ENCODE data around the gene OTOL1. TPM values are rescaled to one million over a fixed set of nuclear protein-coding genes. Genes with fewer than 3 reads are reported as not detected.

OTOL1 gene
- polyA plus RNA-seq, 3 donors: not detected

- Mint-ChIP-seq H3K9me3 (peaks cover 0 to 5% (median 2%) of the 10 kb centered on the region in 7 donors), H3K27ac (no peak overlapping the region), H3K4me3 (no peak overlapping the region), H3K36me3 (no peaks in the 10 kb centered on the region), H3K27me3 (ENCODE audit: low read depth in 3 of 3) (peaks cover 0 to 1% (median 0%) of the 10 kb centered on the region in 3 donors), H3K4me1 (no peaks in the 10 kb centered on the region)
- H3K79me2 ChIP-seq (ENCODE audit: insufficient read depth, low read length): no peaks in the 10 kb centered on the region
- H3K4me2 ChIP-seq (replicated peaks; ENCODE audit: extremely low read depth, low read length, poor library complexity, severe bottlenecking): no peak overlapping the region
- no peak overlapping the region for H3K27ac ChIP-seq (ENCODE audit: low read depth in 1 of 2, low read length in 2 of 2)
- no peak overlapping the region for H3K4me3 ChIP-seq (replicated peaks in 1 of 3; ENCODE audit: low read depth in 2 of 3, low read length in 3 of 3)
- H3K4me1 ChIP-seq (ENCODE audit: control insufficient read depth in 1 of 2, insufficient read depth in 2 of 2, low read length in 2 of 2): no peaks in the 10 kb centered on the region
- no peak for DNase-seq
- no peaks in the 10 kb centered on the region for H4K20me1 ChIP-seq (ENCODE audit: insufficient read depth, low read length)
- H3K36me3 ChIP-seq (replicated peaks in 1 of 2; ENCODE audit: control insufficient read depth in 1 of 2, insufficient read depth in 2 of 2, low read length in 2 of 2): no peaks in the 10 kb centered on the region
- H3K9ac ChIP-seq (ENCODE audit: insufficient read depth, low read length, poor library complexity, severe bottlenecking): no peak overlapping the region
- H2AFZ ChIP-seq (ENCODE audit: insufficient read depth, low read depth, low read length, poor library complexity, severe bottlenecking): no peak overlapping the region
- H3K9me3 ChIP-seq (replicated peaks in 1 of 2; ENCODE audit: control insufficient read depth in 1 of 2, insufficient read depth in 1 of 2, low read length in 2 of 2): no peaks in the 10 kb centered on the region
- no peak for TF ChIP-seq CTCF (IDR thresholded peaks at IDR 0.05)
- intact Hi-C loops (cut with micrococcal nuclease): no loop called here
- H3K27me3 ChIP-seq (ENCODE audit: control insufficient read depth in 2 of 2, insufficient read depth in 2 of 2, low read length in 2 of 2): no peaks in the 10 kb centered on the region
- no CpG with 5 or more reads among the region's 2 CpGs for WGBS (ENCODE audit: insufficient coverage)
These were observed 40.6 kb upstream of the OTOL1 start for GRCh38 chr3:161455962-161456361.

- Histone ChIP-seq H3K27ac (ENCODE audit: low read depth in 1 of 2, low read length in 2 of 2) (no peak overlapping the region), H3K4me1 (ENCODE audit: control insufficient read depth in 1 of 2, insufficient read depth in 2 of 2, low read length in 2 of 2) (no peaks in the 10 kb centered on the region), H3K4me2 (replicated peaks; ENCODE audit: extremely low read depth, low read length, poor library complexity, severe bottlenecking) (no peak overlapping the region), H3K36me3 (replicated peaks in 1 of 2; ENCODE audit: control insufficient read depth in 1 of 2, insufficient read depth in 2 of 2, low read length in 2 of 2) (no peaks in the 10 kb centered on the region), H2AFZ (ENCODE audit: insufficient read depth, low read depth, low read length, poor library complexity, severe bottlenecking) (no peak overlapping the region), H3K9ac (ENCODE audit: insufficient read depth, low read length, poor library complexity, severe bottlenecking) (no peak overlapping the region), H3K4me3 (replicated peaks in 1 of 3; ENCODE audit: low read depth in 2 of 3, low read length in 3 of 3) (no peak overlapping the region), H3K79me2 (ENCODE audit: insufficient read depth, low read length) (no peaks in the 10 kb centered on the region), H3K27me3 (ENCODE audit: control insufficient read depth in 2 of 2, insufficient read depth in 2 of 2, low read length in 2 of 2) (no peaks in the 10 kb centered on the region), H4K20me1 (ENCODE audit: insufficient read depth, low read length) (no peaks in the 10 kb centered on the region), H3K9me3 (replicated peaks in 1 of 2; ENCODE audit: control insufficient read depth in 1 of 2, insufficient read depth in 1 of 2, low read length in 2 of 2) (peaks cover 0 to 8% of the 10 kb centered on the region in 2 donors)
- intact Hi-C loops (cut with micrococcal nuclease): no loop called here
- no peak for TF ChIP-seq CTCF (IDR thresholded peaks at IDR 0.05)
- H3K27me3 Mint-ChIP-seq (ENCODE audit: low read depth in 3 of 3): peaks cover 0 to 1% (median 0%) of the 10 kb centered on the region in 3 donors
- H3K27ac Mint-ChIP-seq: no peak overlapping the region
- H3K36me3 Mint-ChIP-seq: no peaks in the 10 kb centered on the region
- DNase-seq: no peak
- H3K4me3 Mint-ChIP-seq: no peak overlapping the region
- no peaks in the 10 kb centered on the region for H3K4me1 Mint-ChIP-seq
- peaks cover 11 to 19% (median 14%) of the 10 kb centered on the region in 7 donors for H3K9me3 Mint-ChIP-seq
These were observed 34.5 kb upstream of the OTOL1 start for GRCh38 chr3:161462138-161462537.

Data from CD14-positive monocyte (primary cell).